Uterus (tissue), 4 donors: ENCODE measurements around the gene TEC. TPM values are rescaled to one million over a fixed set of nuclear protein-coding genes. Genes with fewer than 3 reads are reported as not detected.
"Not testable (repeated sequence)": the region's sequence is repeated elsewhere in the genome, so short reads cannot be mapped to it uniquely, and the experiment has no call there.

ENCODE experiments used
- DNase-seq, 2 donors: peaks; one replicate each; pipeline ENCODE4 v3.0.0-alpha.2; 2019 to 2020
- H3K27ac ChIP-seq, 2 donors: fragments of 200-600 bp; sonication (generic); 1 replicate in 1 of 2; 2 replicates in 1 of 2; pipeline ENCODE4 v1.5.1; 2016 to 2018
- H3K27me3 ChIP-seq, 2 donors: fragments of 200-600 bp; sonication (generic); one replicate each; pipeline ENCODE4 v1.5.1; 2018 to 2019; ENCODE audit warnings: control low read depth in 1 of 2
- H3K36me3 ChIP-seq, 2 donors: fragments of 200-600 bp; sonication (generic); one replicate each; pipeline ENCODE4 v1.5.1; 2019; ENCODE audit warnings: control low read depth in 1 of 2
- H3K4me1 ChIP-seq, 2 donors: fragments of 200-600 bp; sonication (generic); one replicate each; pipeline ENCODE4 v1.5.1; 2018 to 2019; ENCODE audit warnings: control low read depth in 1 of 2
- H3K4me3 ChIP-seq, 2 donors: fragments of 200-600 bp; sonication (generic); 1 replicate in 1 of 2; 2 replicates in 1 of 2; pipeline ENCODE4 v1.5.1; 2018 to 2019; ENCODE audit warnings: mild to moderate bottlenecking in 1 of 2
- H3K9me3 ChIP-seq, 2 donors: fragments of 200-600 bp; sonication (generic); one replicate each; pipeline ENCODE4 v1.5.1; 2019; ENCODE audit warnings: control low read depth in 1 of 2
- CTCF ChIP-seq, 4 experiments: fragments of 200-600 bp in 2 of 4; fragments of 450-650 bp in 2 of 4; sonication (generic) in 2 of 4; IDR thresholded peaks; one replicate each; pipeline ENCODE4 v1.5.1; 2016 to 2019; ENCODE audit warnings: antibody characterized with exemption in 4 of 4, mild to moderate bottlenecking in 2 of 4, moderate library complexity in 1 of 4
- POLR2A ChIP-seq, 2 donors: fragments of 450-650 bp; IDR thresholded peaks; one replicate each; pipeline ENCODE4 v1.6.1; 2016; ENCODE audit warnings: antibody characterized with exemption in 2 of 2, mild to moderate bottlenecking in 1 of 2, moderate library complexity in 1 of 2
- intact Hi-C: fragments of 100-400 bp; cut with DNase I; formaldehyde crosslinking; loops from one replicate; pipeline ENCODE4 v1.15.1; 2023; ENCODE audit warnings: low total_unique reads
- total RNA-seq, 4 donors: library from RNA; depleted of rRNA in 3 of 4; stranded (reverse); fragments of >200 nt in 3 of 4; gene quantifications; one replicate each; pipeline versions ENCODE4 v1.1.0 to v1.2.4, GENCODE V29; 2014 to 2023
- donor health status: DM: yes; HTN: yes; CAD: no.

The TEC gene
- total RNA-seq, 4 donors from 2014 or later, result under 0.01 to 6.8 (median 2.6) TPM

GRCh38 chr4:48223633-48224295 lies 45.9 kb downstream of the TEC start:
- Histone ChIP-seq H3K36me3 (no peaks in the 10 kb centered on the region), H3K4me3 (no peak overlapping the region), H3K27me3 (no peaks in the 10 kb centered on the region), H3K27ac (no peak overlapping the region), H3K4me1 (no peaks in the 10 kb centered on the region), H3K9me3 (no peaks in the 10 kb centered on the region)
- no peak for DNase-seq
- TF ChIP-seq CTCF (IDR thresholded peaks at IDR 0.05), result no peak
- no peak for TF ChIP-seq POLR2A (IDR thresholded peaks at IDR 0.05)
- intact Hi-C loops, result no loop called here

GRCh38 chr4:48222491-48222890 lies 47.1 kb downstream of the TEC start:
- Histone ChIP-seq H3K36me3 (no peaks in the 10 kb centered on the region), H3K4me3 (no peak overlapping the region), H3K9me3 (no peaks in the 10 kb centered on the region), H3K27ac (no peak overlapping the region), H3K27me3 (no peaks in the 10 kb centered on the region), H3K4me1 (no peaks in the 10 kb centered on the region)
- DNase-seq, result no peak
- no peak for TF ChIP-seq POLR2A (IDR thresholded peaks at IDR 0.05)
- TF ChIP-seq CTCF (IDR thresholded peaks at IDR 0.05), result no peak
- intact Hi-C loops, result no loop called here

GRCh38 chr4:48219430-48219829 lies 50.2 kb downstream of the TEC start:
- DNase-seq, H3K36me3 ChIP-seq, H3K4me1 ChIP-seq, intact Hi-C loops, H3K4me3 ChIP-seq, H3K27me3 ChIP-seq, H3K9me3 ChIP-seq, H3K27ac ChIP-seq: not testable (repeated sequence)

GRCh38 chr4:48216563-48216962 lies 53.1 kb downstream of the TEC start:
- intact Hi-C loops, result no loop called here
- Histone ChIP-seq H3K27ac (no peak overlapping the region), H3K27me3 (no peaks in the 10 kb centered on the region), H3K36me3 (no peaks in the 10 kb centered on the region), H3K4me3 (no peak overlapping the region), H3K9me3 (no peaks in the 10 kb centered on the region), H3K4me1 (no peaks in the 10 kb centered on the region)
- DNase-seq, result no peak
- TF ChIP-seq POLR2A (IDR thresholded peaks at IDR 0.05) (no peak), CTCF (IDR thresholded peaks at IDR 0.05) (no peak)

GRCh38 chr4:48215977-48216376 lies 53.7 kb downstream of the TEC start:
- H3K36me3 ChIP-seq, result no peaks in the 10 kb centered on the region
- TF ChIP-seq CTCF (IDR thresholded peaks at IDR 0.05) (no peak), POLR2A (IDR thresholded peaks at IDR 0.05) (no peak)
- intact Hi-C loops, result no loop called here

GRCh38 chr4:48212165-48212564 lies 57.5 kb downstream of the TEC start:
- H3K27me3 ChIP-seq, result no peaks in the 10 kb centered on the region
- intact Hi-C loops, result no loop called here
- DNase-seq, result no peak
- no peak for TF ChIP-seq CTCF (IDR thresholded peaks at IDR 0.05)
- TF ChIP-seq POLR2A (IDR thresholded peaks at IDR 0.05), result no peak
- no peak overlapping the region for H3K27ac ChIP-seq
- no peaks in the 10 kb centered on the region for H3K36me3 ChIP-seq
- H3K4me1 ChIP-seq, result no peaks in the 10 kb centered on the region
- H3K9me3 ChIP-seq, result no peaks in the 10 kb centered on the region
- no peak overlapping the region for H3K4me3 ChIP-seq

More at GRCh38 chr4:48215977-48216376, 53.7 kb downstream of the TEC start:
- Histone ChIP-seq H3K27ac (no peak overlapping the region), H3K9me3 (no peaks in the 10 kb centered on the region), H3K4me3 (no peak overlapping the region), H3K4me1 (no peaks in the 10 kb centered on the region), H3K27me3 (no peaks in the 10 kb centered on the region)
- DNase-seq, result no peak
